SIG-M5 treated with dmso at 0.1 percent for 504 hours (cell line): ENCODE measurements around the gene PLPPR5.
"Not testable (repeated sequence)": the region's sequence is repeated elsewhere in the genome, so short reads cannot be mapped to it uniquely, and the experiment has no call there.

ENCODE experiments used
- DNase-seq: peaks from one replicate; lab custom pipeline; 2025; ENCODE audit not compliant: unreplicated experiment; lab: John Stamatoyannopoulos, UW

The PLPPR5 gene

GRCh38 chr1:98919652-98920051, 85.0 kb downstream of the PLPPR5 start:
- no peak for DNase-seq

GRCh38 chr1:98919211-98919610, 85.5 kb downstream of the PLPPR5 start:
- DNase-seq, result no peak

DNA sequence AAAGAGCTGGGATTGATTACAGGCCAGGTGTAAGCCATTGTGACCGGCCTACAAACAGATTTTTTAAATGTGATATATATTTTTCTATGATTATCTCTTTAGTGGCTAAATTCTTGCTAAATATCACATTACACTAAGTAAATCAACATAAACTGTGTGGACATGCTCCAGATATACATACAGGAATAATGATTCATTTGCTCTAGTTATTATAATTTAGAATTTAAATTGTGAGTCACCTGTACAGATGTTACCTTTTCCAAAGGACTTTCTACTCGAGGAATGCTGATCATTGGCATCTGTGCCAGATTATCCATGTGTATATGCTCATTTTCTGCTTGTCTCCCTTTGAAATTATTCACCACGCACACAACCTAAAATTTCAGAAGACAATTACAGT, 90.1 kb downstream of the PLPPR5 start:
- no peak for DNase-seq

DNA sequence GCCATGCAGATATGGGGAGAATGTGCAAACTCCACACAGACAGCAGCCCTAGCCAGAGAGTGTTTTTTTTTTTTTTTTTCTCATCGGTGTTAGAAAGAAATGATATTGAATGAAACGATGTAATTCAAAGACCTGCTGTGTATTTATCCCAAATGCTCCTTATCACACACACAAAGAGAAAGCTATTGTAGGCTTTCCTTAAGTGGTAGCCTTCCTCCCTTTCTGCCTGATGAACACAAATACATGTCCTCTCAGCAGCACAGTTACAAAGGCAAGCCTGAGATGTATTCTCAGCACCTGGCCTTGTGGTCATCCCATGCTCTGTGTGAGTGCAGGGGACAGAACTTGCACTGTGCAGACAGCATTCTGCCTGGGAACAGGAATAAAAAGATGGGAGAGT, 93.8 kb downstream of the PLPPR5 start:
- no peak for DNase-seq

GRCh38 chr1:98908980-98909379, 95.7 kb downstream of the PLPPR5 start:
- no peak for DNase-seq

- DNase-seq, result no peak
Measured at GRCh38 chr1:98906809-98907208, 97.9 kb downstream of the PLPPR5 start.

DNA sequence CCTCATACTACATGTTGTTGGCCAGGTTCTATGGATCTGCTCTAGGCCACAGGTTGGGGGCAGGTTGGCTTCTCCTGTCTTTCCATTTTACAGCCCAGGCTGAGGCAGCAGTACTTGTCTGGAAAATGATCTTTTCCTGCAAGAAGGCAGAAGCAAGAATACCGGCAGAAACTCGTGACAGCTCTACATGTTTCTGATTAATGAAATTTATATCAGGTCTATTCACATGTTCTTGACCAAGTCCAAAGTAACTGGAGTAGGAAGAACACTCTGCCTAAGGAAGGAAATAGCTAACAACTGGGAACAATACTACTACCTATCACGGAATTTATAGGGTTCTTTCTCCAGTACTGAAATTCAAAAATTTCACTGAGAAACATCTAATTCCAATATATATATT, 98.3 kb downstream of the PLPPR5 start:
- no peak for DNase-seq

DNA sequence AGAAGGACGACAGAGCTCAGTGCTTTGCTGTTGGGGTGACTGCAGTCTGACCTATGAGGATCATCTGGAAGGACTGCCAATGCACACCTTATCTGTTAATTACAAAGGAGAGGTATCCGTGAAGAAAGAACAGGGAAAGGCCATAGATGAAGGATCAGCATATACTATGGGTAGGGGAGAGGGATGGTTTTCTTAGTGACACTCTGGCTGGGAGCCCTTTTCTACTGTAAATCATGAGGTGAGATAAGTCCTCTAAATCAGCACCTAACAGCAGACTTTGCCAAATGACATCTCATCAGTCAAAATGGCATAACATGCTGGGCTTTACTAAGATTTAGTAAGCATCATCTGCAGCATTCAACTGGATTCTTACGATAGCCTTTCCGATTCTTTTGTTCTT, 100.0 kb downstream of the PLPPR5 start:
- no peak for DNase-seq

DNA sequence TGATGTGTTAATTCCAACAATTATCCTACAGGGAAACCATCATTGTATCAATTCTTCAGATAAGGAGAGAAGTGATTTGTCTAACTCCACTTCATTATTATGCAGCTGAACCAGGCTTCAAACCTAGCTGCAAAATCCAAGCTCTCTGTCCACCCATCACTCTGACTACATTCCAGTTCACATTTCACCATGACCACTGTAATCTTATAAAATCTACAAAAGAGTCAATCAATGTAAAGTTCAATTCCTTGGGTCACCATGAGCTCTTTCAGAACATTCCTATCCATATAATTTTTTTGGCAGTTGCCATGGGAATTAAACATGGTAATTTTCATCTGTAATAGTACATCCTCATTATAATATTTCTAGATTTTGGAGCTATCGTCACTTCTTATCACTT, 100.9 kb downstream of the PLPPR5 start:
- DNase-seq, result no peak

DNA sequence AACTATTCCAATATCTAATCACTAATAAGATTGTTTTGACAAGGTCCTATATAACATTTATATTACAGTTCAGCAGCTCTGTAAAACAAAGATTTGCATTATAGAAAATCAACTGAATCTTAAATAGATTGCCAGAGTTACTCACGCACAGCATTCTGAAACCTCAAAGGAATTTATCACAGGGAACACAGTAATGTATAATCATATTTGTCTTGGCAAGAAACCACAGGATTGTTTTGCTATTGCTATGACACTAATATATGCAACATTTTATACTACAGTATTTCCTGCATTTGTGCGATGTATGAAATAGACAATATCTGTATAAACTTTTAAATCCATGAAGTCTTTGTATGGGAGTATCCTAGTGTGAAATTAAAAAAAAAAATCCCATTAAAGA, 101.4 kb downstream of the PLPPR5 start:
- peak; percentile 0 for DNase-seq

DNA sequence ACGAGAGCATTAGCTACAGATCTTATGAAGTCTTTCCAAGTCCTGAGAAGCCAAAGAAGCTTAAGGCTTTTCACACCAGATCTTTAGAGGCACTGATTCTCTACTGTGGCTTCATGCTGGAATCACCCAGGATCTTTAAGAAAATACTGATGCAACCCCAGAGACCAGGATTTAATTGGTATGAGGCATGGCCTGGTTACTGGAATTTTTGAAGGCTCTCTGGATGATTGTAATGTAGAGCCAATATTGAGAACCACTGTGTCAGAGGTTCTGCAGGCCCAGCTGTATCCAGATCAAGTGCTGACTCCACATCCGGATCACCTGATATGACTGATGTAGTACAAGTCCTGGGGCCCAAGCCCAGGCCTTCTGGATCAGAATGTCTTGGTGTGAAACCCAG, 105.7 kb downstream of the PLPPR5 start:
- DNase-seq, result no peak

DNA sequence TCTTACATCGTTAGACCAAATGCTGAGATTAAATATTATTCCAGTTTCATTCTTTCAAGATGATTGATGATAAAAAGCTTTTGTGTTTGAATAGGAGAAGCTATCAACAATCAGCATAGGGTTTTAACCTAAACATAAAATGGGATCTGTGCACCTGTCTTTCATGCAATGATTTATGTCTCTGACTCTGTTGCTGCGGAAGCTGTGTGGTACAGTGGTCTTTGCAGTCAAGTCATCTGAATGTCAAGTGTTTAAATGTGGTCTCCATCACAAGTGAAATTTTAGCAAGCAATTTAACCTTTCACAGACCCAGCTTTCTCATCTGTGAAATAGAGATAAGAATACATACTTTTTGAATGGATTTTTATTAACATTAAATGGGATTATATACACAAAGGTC, 107.2 kb downstream of the PLPPR5 start:
- no peak for DNase-seq

- DNase-seq, result no peak
Measured at GRCh38 chr1:98896711-98897445, 107.8 kb downstream of the PLPPR5 start.

DNA sequence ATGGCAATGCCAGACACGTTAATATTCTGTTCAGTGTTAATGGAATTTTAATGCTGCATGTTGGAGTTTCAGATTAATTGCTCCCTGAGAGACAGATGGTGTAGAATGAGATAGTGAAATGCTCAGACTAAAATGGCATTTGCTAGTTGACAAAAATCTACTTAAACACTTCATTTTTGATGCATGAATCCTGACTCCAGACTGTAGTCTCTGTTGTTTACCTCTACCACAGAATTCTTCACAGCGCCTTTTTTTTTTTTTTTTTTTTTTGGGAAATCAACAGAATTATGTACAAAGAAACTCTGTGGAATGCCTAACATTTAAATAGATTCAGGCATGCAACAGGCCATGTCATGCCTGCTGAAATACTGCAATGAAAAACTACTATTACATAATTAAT, 111.3 kb downstream of the PLPPR5 start:
- no peak for DNase-seq

GRCh38 chr1:98888869-98889268, 115.8 kb downstream of the PLPPR5 start:
- DNase-seq, result no peak

DNA sequence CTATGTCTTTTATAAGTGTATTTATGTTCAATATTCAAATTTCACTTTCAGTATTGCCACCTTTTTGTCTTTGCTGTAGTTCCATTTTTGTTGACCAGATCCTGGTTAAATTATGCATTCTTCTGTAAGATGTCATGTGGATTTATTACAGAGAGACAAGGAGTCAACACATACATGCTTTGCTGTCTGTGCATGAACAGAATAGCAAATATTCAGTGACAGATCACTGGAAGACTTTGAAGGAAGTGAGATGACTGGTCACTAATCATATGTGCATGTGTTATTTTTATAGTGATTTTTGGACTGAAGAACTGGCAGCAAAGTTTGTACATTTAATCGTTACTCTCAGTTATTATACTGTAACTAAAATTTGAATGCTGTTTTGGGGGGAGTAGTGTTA, 117.2 kb downstream of the PLPPR5 start:
- DNase-seq, result no peak

- DNase-seq, result no peak
Measured at GRCh38 chr1:98884864-98885263, 119.8 kb downstream of the PLPPR5 start.

- no peak for DNase-seq
Measured at GRCh38 chr1:98881901-98882300, 122.8 kb downstream of the PLPPR5 start.

GRCh38 chr1:98881234-98881633, 123.4 kb downstream of the PLPPR5 start:
- not testable (repeated sequence) for DNase-seq

- DNase-seq, result no peak
Measured at GRCh38 chr1:98874828-98875227, 129.8 kb downstream of the PLPPR5 start.

- DNase-seq, result no peak
Measured at GRCh38 chr1:98870959-98871903, 133.4 kb downstream of the PLPPR5 start.

DNA sequence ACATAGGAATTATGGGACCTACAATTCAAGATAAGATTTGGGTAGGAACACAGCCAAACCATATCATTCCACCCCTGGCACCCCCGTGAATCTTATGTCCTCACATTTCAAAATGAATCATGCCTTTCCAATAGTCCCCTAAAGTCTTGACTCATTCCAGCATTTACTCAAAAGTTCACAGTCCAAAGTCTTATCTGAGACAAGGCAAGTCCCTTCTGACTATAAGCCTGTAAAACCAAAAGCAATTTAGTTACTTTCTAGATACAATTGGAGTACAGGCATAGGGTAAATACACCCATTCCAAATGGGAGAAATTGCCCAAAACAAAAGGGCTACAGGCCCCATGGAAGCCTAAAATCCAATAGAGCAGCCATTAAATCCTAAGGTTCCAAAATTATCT, 138.9 kb downstream of the PLPPR5 start:
- DNase-seq, result no peak
